H1 (cell line): ENCODE results near the gene MYH3. TPM values are rescaled to one million over a fixed set of nuclear protein-coding genes. Genes with fewer than 3 reads are reported as not detected.

Experiments used
- BRCA1 ChIP-seq: IDR thresholded peaks from 2 replicates; pipeline ENCODE4 v1.6.1; 2012; ENCODE audit warnings: low read depth, low read length, improper control_type of control experiment
- EGR1 ChIP-seq: IDR thresholded peaks from 2 replicates; pipeline ENCODE4 v1.6.1; 2011; ENCODE audit warnings: low read depth, low read length, borderline replicate concordance
- GTF2F1 ChIP-seq: IDR thresholded peaks from 2 replicates; pipeline ENCODE4 v1.6.1; 2012; ENCODE audit warnings: low read depth, low read length, improper control_type of control experiment, borderline replicate concordance
- RAD21 ChIP-seq, 2 experiments: IDR thresholded peaks in 1 of 2; conservative IDR thresholded peaks in 1 of 2; 2 replicates each; pipeline ENCODE4 v1.6.1; 2011; ENCODE audit warnings: low read depth in 2 of 2, low read length in 2 of 2, improper control_type of control experiment in 1 of 2, inconsistent platforms in 1 of 2, mild to moderate bottlenecking in 1 of 2, moderate library complexity in 1 of 2
- SAP30 ChIP-seq: fragments of 300-600 bp; sonication (generic); IDR thresholded peaks from 2 replicates; pipeline ENCODE4 v1.7.1; 2012; ENCODE audit warnings: low read length, moderate library complexity, mild to moderate bottlenecking, inconsistent platforms; ENCODE audit not compliant: insufficient read depth, insufficient replicate concordance
- TEAD4 ChIP-seq: IDR thresholded peaks from 2 replicates; pipeline ENCODE4 v1.6.1; 2012; ENCODE audit warnings: low read depth, low read length, inconsistent platforms, mixed read lengths
- ZNF274 ChIP-seq: IDR thresholded peaks from 2 replicates; pipeline ENCODE4 v1.7.0; 2012; ENCODE audit warnings: low read length, borderline replicate concordance; ENCODE audit errors: extremely low read depth
- polyA plus RNA-seq, 7 experiments: library from polyadenylated mRNA; depleted of rRNA in 3 of 7; stranded (reverse) in 5 of 7; unstranded in 2 of 7; fragments of >200 nt in 5 of 7; fragments of 200-250 nt in 2 of 7; gene quantifications; 1 replicate in 5 of 7; 2 replicates in 1 of 7; 4 replicates in 1 of 7; pipeline versions ENCODE4 v1.2.1 to v1.2.3, GENCODE V29; 2011 to 2013; ENCODE audit warnings: missing spikeins in 2 of 7, mixed read lengths in 2 of 7
- total RNA-seq: library from RNA; stranded (reverse); fragmentation: NEBNext Ultra II Directional; extraction: Animal tissue kit (Norgen Biotek cat#: 25700); gene quantifications from 2 replicates; pipeline ENCODE4 v1.2.1, GENCODE V29; 2021
- TF ChIP-seq, protein P1 (sequence below): fragments of 300-600 bp; sonication (generic); IDR thresholded peaks from 2 replicates; pipeline ENCODE4 v1.7.1; 2012; ENCODE audit warnings: low read length, moderate library complexity, mild to moderate bottlenecking, inconsistent platforms; ENCODE audit not compliant: insufficient replicate concordance
- TF ChIP-seq, protein P2 (sequence below): IDR thresholded peaks from 2 replicates; pipeline ENCODE4 v1.6.1; 2012; ENCODE audit warnings: low read length, inconsistent platforms

Gene MYH3
- total and polyA plus RNA-seq, 2 of the 8 experiments (the other 6 are each of a cell fraction or from before 2014, with no cell fraction given): 0.65 to 1.8 TPM

GRCh38 chr17:10657879-10658278, 770 bp upstream of the MYH3 start (continued):
- TF ChIP-seq, protein P1, sequence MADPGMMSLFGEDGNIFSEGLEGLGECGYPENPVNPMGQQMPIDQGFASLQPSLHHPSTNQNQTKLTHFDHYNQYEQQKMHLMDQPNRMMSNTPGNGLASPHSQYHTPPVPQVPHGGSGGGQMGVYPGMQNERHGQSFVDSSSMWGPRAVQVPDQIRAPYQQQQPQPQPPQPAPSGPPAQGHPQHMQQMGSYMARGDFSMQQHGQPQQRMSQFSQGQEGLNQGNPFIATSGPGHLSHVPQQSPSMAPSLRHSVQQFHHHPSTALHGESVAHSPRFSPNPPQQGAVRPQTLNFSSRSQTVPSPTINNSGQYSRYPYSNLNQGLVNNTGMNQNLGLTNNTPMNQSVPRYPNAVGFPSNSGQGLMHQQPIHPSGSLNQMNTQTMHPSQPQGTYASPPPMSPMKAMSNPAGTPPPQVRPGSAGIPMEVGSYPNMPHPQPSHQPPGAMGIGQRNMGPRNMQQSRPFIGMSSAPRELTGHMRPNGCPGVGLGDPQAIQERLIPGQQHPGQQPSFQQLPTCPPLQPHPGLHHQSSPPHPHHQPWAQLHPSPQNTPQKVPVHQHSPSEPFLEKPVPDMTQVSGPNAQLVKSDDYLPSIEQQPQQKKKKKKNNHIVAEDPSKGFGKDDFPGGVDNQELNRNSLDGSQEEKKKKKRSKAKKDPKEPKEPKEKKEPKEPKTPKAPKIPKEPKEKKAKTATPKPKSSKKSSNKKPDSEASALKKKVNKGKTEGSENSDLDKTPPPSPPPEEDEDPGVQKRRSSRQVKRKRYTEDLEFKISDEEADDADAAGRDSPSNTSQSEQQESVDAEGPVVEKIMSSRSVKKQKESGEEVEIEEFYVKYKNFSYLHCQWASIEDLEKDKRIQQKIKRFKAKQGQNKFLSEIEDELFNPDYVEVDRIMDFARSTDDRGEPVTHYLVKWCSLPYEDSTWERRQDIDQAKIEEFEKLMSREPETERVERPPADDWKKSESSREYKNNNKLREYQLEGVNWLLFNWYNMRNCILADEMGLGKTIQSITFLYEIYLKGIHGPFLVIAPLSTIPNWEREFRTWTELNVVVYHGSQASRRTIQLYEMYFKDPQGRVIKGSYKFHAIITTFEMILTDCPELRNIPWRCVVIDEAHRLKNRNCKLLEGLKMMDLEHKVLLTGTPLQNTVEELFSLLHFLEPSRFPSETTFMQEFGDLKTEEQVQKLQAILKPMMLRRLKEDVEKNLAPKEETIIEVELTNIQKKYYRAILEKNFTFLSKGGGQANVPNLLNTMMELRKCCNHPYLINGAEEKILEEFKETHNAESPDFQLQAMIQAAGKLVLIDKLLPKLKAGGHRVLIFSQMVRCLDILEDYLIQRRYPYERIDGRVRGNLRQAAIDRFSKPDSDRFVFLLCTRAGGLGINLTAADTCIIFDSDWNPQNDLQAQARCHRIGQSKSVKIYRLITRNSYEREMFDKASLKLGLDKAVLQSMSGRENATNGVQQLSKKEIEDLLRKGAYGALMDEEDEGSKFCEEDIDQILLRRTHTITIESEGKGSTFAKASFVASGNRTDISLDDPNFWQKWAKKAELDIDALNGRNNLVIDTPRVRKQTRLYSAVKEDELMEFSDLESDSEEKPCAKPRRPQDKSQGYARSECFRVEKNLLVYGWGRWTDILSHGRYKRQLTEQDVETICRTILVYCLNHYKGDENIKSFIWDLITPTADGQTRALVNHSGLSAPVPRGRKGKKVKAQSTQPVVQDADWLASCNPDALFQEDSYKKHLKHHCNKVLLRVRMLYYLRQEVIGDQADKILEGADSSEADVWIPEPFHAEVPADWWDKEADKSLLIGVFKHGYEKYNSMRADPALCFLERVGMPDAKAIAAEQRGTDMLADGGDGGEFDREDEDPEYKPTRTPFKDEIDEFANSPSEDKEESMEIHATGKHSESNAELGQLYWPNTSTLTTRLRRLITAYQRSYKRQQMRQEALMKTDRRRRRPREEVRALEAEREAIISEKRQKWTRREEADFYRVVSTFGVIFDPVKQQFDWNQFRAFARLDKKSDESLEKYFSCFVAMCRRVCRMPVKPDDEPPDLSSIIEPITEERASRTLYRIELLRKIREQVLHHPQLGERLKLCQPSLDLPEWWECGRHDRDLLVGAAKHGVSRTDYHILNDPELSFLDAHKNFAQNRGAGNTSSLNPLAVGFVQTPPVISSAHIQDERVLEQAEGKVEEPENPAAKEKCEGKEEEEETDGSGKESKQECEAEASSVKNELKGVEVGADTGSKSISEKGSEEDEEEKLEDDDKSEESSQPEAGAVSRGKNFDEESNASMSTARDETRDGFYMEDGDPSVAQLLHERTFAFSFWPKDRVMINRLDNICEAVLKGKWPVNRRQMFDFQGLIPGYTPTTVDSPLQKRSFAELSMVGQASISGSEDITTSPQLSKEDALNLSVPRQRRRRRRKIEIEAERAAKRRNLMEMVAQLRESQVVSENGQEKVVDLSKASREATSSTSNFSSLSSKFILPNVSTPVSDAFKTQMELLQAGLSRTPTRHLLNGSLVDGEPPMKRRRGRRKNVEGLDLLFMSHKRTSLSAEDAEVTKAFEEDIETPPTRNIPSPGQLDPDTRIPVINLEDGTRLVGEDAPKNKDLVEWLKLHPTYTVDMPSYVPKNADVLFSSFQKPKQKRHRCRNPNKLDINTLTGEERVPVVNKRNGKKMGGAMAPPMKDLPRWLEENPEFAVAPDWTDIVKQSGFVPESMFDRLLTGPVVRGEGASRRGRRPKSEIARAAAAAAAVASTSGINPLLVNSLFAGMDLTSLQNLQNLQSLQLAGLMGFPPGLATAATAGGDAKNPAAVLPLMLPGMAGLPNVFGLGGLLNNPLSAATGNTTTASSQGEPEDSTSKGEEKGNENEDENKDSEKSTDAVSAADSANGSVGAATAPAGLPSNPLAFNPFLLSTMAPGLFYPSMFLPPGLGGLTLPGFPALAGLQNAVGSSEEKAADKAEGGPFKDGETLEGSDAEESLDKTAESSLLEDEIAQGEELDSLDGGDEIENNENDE: no peak
- no peak for TF ChIP-seq ZNF274
- TF ChIP-seq RAD21 (IDR thresholded peaks at IDR 0.05 in 1 of 2, conservative IDR thresholded peaks at IDR 0.05 in 1 of 2; ENCODE audit: low read depth in 2 of 2, low read length in 2 of 2): no peak
- no peak for TF ChIP-seq BRCA1
- TF ChIP-seq TEAD4: no peak
- no peak for TF ChIP-seq GTF2F1
- no peak for TF ChIP-seq EGR1
- no peak for TF ChIP-seq SAP30
- TF ChIP-seq, protein P2, sequence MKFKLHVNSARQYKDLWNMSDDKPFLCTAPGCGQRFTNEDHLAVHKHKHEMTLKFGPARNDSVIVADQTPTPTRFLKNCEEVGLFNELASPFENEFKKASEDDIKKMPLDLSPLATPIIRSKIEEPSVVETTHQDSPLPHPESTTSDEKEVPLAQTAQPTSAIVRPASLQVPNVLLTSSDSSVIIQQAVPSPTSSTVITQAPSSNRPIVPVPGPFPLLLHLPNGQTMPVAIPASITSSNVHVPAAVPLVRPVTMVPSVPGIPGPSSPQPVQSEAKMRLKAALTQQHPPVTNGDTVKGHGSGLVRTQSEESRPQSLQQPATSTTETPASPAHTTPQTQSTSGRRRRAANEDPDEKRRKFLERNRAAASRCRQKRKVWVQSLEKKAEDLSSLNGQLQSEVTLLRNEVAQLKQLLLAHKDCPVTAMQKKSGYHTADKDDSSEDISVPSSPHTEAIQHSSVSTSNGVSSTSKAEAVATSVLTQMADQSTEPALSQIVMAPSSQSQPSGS: no peak
